K562 (cell line): ENCODE measurements around the gene PHF21B. TPM values are rescaled to one million over a fixed set of nuclear protein-coding genes. Genes with fewer than 3 reads are reported as not detected.

Experiments used
- ATAC-seq: fragments of 200-7000 bp; cut with Tn5 transposase; 3 replicates; pipeline ENCODE4 v1.9.1; 2020; ENCODE audit warnings: moderate library complexity
- BruUV-seq: library from RNA; stranded (reverse); fragments of 400-500 nt; replicated peaks from 2 replicates; lab custom pipeline; 2021; lab: Mats Ljungman, UMichigan
- CTCF ChIA-PET: fragments of 300-600 bp; formaldehyde crosslinking; extraction: SDS; loops from one replicate; lab custom pipeline; 2021; ENCODE audit warnings: low intra/inter-chr PET ratio; lab: Yijun Ruan, JAX
- POLR2A ChIA-PET: fragments of 300-600, 350-650 bp; sonication (Branson Sonifier 250); formaldehyde crosslinking; extraction: SDS; loops from one replicate; lab custom pipeline; 2021; ENCODE audit warnings: antibody characterized with exemption, inconsistent platforms; lab: Yijun Ruan, JAX
- DNase-seq, 4 experiments: peaks; one replicate each; pipeline versions ENCODE4 v3.0.0 to v3.0.0-alpha.2; 2011 to 2018; ENCODE audit warnings: low spot score in 3 of 4, mixed read lengths in 3 of 4; ENCODE audit errors: extremely low read depth in 1 of 4
- FAIRE-seq: peaks from 2 replicates; lab custom pipeline; 2011; peaks lifted over from hg19 to GRCh38; lab: Jason Lieb, UNC
- H2AFZ ChIP-seq: 2 replicates; pipeline ENCODE4 v1.6.0; 2011; ENCODE audit warnings: low read depth, low read length, control low read depth, inconsistent platforms
- H3K27ac ChIP-seq: fragments of 200-600 bp; 3 replicates; pipeline ENCODE4 v1.8.0; 2011; ENCODE audit warnings: low read depth, mild to moderate bottlenecking, control low read depth, inconsistent platforms, low read length, moderate library complexity, mixed read lengths; ENCODE audit errors: extremely low read depth
- H3K27me3 ChIP-seq, 2 experiments: fragments of 300-600 bp in 1 of 2; 2 replicates in 1 of 2; 3 replicates in 1 of 2; pipeline versions ENCODE4 v1.6.0 to v1.8.0; 2011; ENCODE audit warnings: inconsistent platforms in 2 of 2, low read length in 2 of 2, mild to moderate bottlenecking in 1 of 2, mixed read lengths in 1 of 2, moderate library complexity in 1 of 2; ENCODE audit not compliant: control insufficient read depth in 2 of 2, insufficient read depth in 2 of 2
- H3K36me3 ChIP-seq: fragments of 300-600 bp; 3 replicates; pipeline ENCODE4 v1.8.0; 2011; ENCODE audit warnings: mild to moderate bottlenecking, low read length, inconsistent platforms; ENCODE audit not compliant: control insufficient read depth, insufficient read depth
- H3K4me1 ChIP-seq, 2 experiments: fragments of 200-600 bp in 1 of 2; replicated peaks in 1 of 2; 2 replicates in 1 of 2; 3 replicates in 1 of 2; pipeline versions ENCODE4 v1.5.1 to v1.8.0; 2011; ENCODE audit warnings: inconsistent platforms in 2 of 2, low read length in 2 of 2, mild to moderate bottlenecking in 1 of 2, mixed read lengths in 1 of 2, moderate library complexity in 1 of 2; ENCODE audit not compliant: control insufficient read depth in 2 of 2, insufficient read depth in 2 of 2
- H3K4me2 ChIP-seq: 2 replicates; pipeline ENCODE4 v1.6.1; 2011; ENCODE audit warnings: low read length, control low read depth, inconsistent platforms, mixed read lengths; ENCODE audit not compliant: insufficient read depth
- H3K4me3 ChIP-seq: fragments of 200-600 bp; sonication (generic), shearing (Covaris generic); 2 replicates; pipeline ENCODE4 v1.5.1; 2016; ENCODE audit warnings: control low read depth, inconsistent platforms
- H3K79me2 ChIP-seq: fragments of 200-600 bp; 3 replicates; pipeline ENCODE4 v1.8.0; 2011; ENCODE audit warnings: low read length, inconsistent platforms; ENCODE audit not compliant: control insufficient read depth, insufficient read depth
- H3K9ac ChIP-seq, 2 experiments: 2 replicates each; pipeline versions ENCODE4 v1.6.0 to v1.6.1; 2011; ENCODE audit warnings: low read depth in 2 of 2, low read length in 2 of 2, control low read depth in 1 of 2, inconsistent platforms in 1 of 2, mild to moderate bottlenecking in 1 of 2, mixed read lengths in 1 of 2; ENCODE audit not compliant: insufficient read depth in 1 of 2
- H3K9me1 ChIP-seq: one replicate; pipeline ENCODE4 v1.6.0; 2011; ENCODE audit warnings: inconsistent platforms, mild to moderate bottlenecking, low read length, moderate library complexity; ENCODE audit not compliant: control insufficient read depth, insufficient read depth
- H3K9me3 ChIP-seq: replicated peaks from 2 replicates; pipeline ENCODE4 v1.5.1; 2011; ENCODE audit warnings: low read depth, low read length, inconsistent platforms; ENCODE audit not compliant: control insufficient read depth, insufficient read depth
- H4K20me1 ChIP-seq: replicated peaks from 2 replicates; pipeline ENCODE4 v1.6.1; 2011; ENCODE audit warnings: low read length, inconsistent platforms, mixed read lengths; ENCODE audit not compliant: control insufficient read depth, insufficient read depth
- BRD4 ChIP-seq: fragments of 200-600 bp; sonication (generic); IDR thresholded peaks from 2 replicates; pipeline ENCODE4 v1.6.1; 2017; ENCODE audit warnings: inconsistent platforms
- DMBX1 ChIP-seq: fragments of 250-450 bp; sonication (Bioruptor Pico); IDR thresholded peaks from 2 replicates; pipeline ENCODE4 v1.8.0; 2022; ENCODE audit warnings: inconsistent platforms, mild to moderate bottlenecking, moderate library complexity, borderline replicate concordance
- KAT7 ChIP-seq: sonication (generic); formaldehyde crosslinking; IDR thresholded peaks from 2 replicates; pipeline ENCODE4 v1.8.0; 2022; ENCODE audit warnings: missing genetic modification reagents, mild to moderate bottlenecking, borderline replicate concordance
- MTA1 ChIP-seq: fragments of 450-650 bp; IDR thresholded peaks from 2 replicates; pipeline ENCODE4 v1.6.1; 2017; ENCODE audit warnings: borderline replicate concordance
- PHB2 ChIP-seq: fragments of 450-650 bp; IDR thresholded peaks from 2 replicates; pipeline ENCODE4 v1.6.1; 2017; ENCODE audit warnings: low read depth
- PML ChIP-seq: IDR thresholded peaks from 2 replicates; pipeline ENCODE4 v1.6.1; 2012; ENCODE audit warnings: low read length, inconsistent platforms
- PRMT5 ChIP-seq: sonication (generic); formaldehyde crosslinking; IDR thresholded peaks from 2 replicates; pipeline ENCODE4 v1.5.0; 2020; ENCODE audit warnings: missing genetic modification reagents
- TRIM24 ChIP-seq, 2 experiments: fragments of 450-650 bp; IDR thresholded peaks; 2 replicates each; pipeline ENCODE4 v1.6.1; 2016
- ZFPM2 ChIP-seq: fragments of 250-450 bp; sonication (Bioruptor Pico); IDR thresholded peaks from 2 replicates; pipeline ENCODE4 v1.5.1; 2022; ENCODE audit warnings: mild to moderate bottlenecking
- ZHX1 ChIP-seq: fragments of 150-350 bp; conservative IDR thresholded peaks from 2 replicates; pipeline ENCODE4 v1.6.1; 2014; ENCODE audit warnings: low read length
- ZNF408 ChIP-seq: fragments of 250-450 bp; sonication (Bioruptor Pico); IDR thresholded peaks from 2 replicates; pipeline ENCODE4 v1.4.0; 2020; ENCODE audit warnings: low read depth, mild to moderate bottlenecking, moderate library complexity
- WGBS: fragments of 100-300 bp; shearing (Covaris generic); methylation state at CpG from one replicate; pipeline ENCODE4 v1.1.6; 2016; ENCODE audit warnings: low coverage, mixed read lengths; ENCODE audit not compliant: insufficient coverage; ENCODE audit errors: missing lambda C conversion rate; 5-methylcytosine and 5-hydroxymethylcytosine counted together
- in situ Hi-C: fragments of 300-500 bp; cut with MboI; formaldehyde crosslinking; loops from 4 replicates; pipeline ENCODE4 v1.15.0; 2018; ENCODE audit warnings: inconsistent platforms, mixed read lengths
- intact Hi-C: fragments of 100-400 bp; cut with micrococcal nuclease; formaldehyde crosslinking; loops from 2 replicates; pipeline ENCODE4 v1.14.2; 2022
- polyA plus RNA-seq, 8 experiments: library from polyadenylated mRNA; depleted of rRNA in 4 of 8; stranded (reverse) in 5 of 8; unstranded in 3 of 8; fragments of >200 nt; fragmentation: Nextera tagmentation in 2 of 8; fragmentation: Illumina TruSeq in 1 of 8; extraction: Ambion mirVana in 2 of 8; extraction: Trizol in 1 of 8; gene quantifications; 2 replicates each; pipeline versions ENCODE4 v1.2.1 to v1.2.3, GENCODE V29; 2011 to 2014; ENCODE audit warnings: inconsistent platforms in 1 of 8, missing spikeins in 1 of 8
- total RNA-seq, 7 experiments: library from RNA; depleted of rRNA in 6 of 7; stranded (reverse); fragments of >200 nt in 6 of 7; fragmentation: Illumina TruSeq in 2 of 7; extraction: Trizol in 2 of 7; gene quantifications; 2 replicates each; pipeline versions ENCODE4 v1.2.1 to v1.2.3, GENCODE V29; 2011 to 2021; ENCODE audit warnings: low replicate concordance in 1 of 7
- TF ChIP-seq, protein P1 (sequence below): fragments of 450-650 bp; IDR thresholded peaks from 2 replicates; pipeline ENCODE4 v1.6.1; 2016; ENCODE audit warnings: low read depth

Gene PHF21B
- total and polyA plus RNA-seq, 9 of the 15 experiments (the other 6 are each of a cell fraction or from before 2014, with no cell fraction given): 0.04 TPM; not detected in 8

DNA sequence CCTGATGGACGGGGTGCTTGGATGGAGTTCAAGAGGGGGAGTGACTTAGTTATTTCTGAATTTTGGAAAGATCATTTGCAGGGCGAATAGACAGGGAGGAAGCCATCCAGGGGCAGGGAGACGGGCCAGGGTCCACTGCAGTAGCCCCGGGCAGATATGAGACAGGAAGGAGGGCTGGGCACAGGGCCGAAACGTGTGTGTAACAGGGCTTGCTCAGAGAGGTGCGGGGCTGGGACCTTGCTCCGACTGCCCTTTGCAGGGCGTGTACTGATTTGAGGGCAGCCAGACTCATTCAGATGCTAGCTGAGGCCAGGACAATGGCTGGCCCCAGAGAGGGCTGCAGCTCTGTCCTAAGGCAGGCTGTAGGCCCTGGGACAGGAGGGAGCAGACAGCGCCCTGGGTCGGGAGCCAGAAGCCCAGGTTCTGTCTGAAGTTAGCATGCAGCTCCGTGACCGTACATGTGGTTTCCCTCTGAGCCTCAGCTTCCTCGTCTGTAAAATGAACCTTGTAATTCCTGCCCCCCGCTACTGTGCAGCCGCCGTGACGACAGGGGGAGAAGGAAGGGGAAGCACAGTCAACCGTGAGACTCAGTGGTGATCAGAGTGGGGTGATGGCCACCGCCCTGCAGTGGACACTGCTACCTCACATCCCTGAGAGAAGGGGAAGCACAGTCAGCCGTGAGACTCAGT, 103.4 kb downstream of the PHF21B start:
- no peak overlapping the region for H2AFZ ChIP-seq
- H3K4me3 ChIP-seq: no peak overlapping the region
- H3K79me2 ChIP-seq: no peaks in the 10 kb centered on the region
- H3K36me3 ChIP-seq: no peaks in the 10 kb centered on the region
- FAIRE-seq: no peak
- H4K20me1 ChIP-seq: no peaks in the 10 kb centered on the region
- in situ Hi-C loops: no loop called here
- H3K4me2 ChIP-seq: no peak overlapping the region
- TF ChIP-seq ZNF408 (CRISPR knock-in tag) (no peak), MTA1 (no peak), BRD4 (no peak), PHB2 (no peak), KAT7 (CRISPR knock-in tag) (no peak), ZFPM2 (CRISPR knock-in tag) (no peak), ZHX1 (no peak), PML (no peak), PRMT5 (CRISPR knock-in tag) (no peak), TRIM24 (IDR thresholded peaks at IDR 0.05) (no peak), DMBX1 (CRISPR knock-in tag) (no peak)
- TF ChIP-seq, protein P1, sequence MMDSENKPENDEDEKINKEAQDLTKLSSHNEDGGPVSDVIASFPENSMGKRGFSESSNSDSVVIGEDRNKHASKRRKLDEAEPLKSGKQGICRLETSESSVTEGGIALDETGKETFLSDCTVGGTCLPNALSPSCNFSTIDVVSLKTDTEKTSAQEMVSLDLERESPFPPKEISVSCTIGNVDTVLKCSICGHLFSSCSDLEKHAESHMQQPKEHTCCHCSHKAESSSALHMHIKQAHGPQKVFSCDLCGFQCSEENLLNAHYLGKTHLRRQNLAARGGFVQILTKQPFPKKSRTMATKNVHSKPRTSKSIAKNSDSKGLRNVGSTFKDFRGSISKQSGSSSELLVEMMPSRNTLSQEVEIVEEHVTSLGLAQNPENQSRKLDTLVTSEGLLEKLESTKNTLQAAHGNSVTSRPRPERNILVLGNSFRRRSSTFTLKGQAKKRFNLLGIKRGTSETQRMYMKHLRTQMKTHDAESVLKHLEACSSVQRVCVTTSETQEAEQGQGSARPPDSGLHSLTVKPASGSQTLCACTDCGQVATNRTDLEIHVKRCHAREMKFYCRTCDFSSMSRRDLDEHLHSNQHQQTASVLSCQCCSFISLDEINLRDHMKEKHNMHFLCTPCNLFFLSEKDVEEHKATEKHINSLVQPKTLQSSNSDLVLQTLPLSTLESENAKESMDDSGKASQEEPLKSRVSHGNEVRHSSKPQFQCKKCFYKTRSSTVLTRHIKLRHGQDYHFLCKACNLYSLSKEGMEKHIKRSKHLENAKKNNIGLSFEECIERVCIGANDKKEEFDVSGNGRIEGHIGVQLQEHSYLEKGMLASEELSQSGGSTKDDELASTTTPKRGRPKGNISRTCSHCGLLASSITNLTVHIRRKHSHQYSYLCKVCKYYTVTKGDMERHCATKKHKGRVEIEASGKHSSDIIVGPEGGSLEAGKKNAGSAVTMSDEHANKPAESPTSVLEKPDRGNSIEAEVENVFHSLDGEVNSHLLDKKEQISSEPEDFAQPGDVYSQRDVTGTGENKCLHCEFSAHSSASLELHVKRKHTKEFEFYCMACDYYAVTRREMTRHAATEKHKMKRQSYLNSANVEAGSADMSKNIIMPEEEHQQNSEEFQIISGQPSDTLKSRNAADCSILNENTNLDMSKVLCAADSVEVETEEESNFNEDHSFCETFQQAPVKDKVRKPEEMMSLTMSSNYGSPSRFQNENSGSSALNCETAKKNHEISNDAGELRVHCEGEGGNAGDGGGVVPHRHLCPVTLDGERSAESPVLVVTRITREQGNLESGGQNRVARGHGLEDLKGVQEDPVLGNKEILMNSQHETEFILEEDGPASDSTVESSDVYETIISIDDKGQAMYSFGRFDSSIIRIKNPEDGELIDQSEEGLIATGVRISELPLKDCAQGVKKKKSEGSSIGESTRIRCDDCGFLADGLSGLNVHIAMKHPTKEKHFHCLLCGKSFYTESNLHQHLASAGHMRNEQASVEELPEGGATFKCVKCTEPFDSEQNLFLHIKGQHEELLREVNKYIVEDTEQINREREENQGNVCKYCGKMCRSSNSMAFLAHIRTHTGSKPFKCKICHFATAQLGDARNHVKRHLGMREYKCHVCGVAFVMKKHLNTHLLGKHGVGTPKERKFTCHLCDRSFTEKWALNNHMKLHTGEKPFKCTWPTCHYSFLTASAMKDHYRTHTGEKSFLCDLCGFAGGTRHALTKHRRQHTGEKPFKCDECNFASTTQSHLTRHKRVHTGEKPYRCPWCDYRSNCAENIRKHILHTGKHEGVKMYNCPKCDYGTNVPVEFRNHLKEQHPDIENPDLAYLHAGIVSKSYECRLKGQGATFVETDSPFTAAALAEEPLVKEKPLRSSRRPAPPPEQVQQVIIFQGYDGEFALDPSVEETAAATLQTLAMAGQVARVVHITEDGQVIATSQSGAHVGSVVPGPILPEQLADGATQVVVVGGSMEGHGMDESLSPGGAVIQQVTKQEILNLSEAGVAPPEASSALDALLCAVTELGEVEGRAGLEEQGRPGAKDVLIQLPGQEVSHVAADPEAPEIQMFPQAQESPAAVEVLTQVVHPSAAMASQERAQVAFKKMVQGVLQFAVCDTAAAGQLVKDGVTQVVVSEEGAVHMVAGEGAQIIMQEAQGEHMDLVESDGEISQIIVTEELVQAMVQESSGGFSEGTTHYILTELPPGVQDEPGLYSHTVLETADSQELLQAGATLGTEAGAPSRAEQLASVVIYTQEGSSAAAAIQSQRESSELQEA: no peak
- TF ChIP-seq, all 486 proteins: peak for 0
- intact Hi-C loops: no loop called here
- no peaks in the 10 kb centered on the region for H3K9me3 ChIP-seq
- DNase-seq (no peak), ATAC-seq (no peak)
- H3K9ac ChIP-seq: no peak overlapping the region
- H3K27ac ChIP-seq: no peak overlapping the region
- WGBS: 2% methylated on average over 12 of the region's 21 CpGs
- peaks cover 7 to 19% of the 10 kb centered on the region in 2 experiments; a peak in 4 of 5 replicates for H3K27me3 ChIP-seq
- ChIA-PET POLR2A (no interaction called here), CTCF (no interaction called here)
- no TSS peak for BruUV-seq
- no peaks in the 10 kb centered on the region for H3K4me1 ChIP-seq
- no peaks in the 10 kb centered on the region for H3K9me1 ChIP-seq
